ENCODE data around the gene LMBRD1.
"Not testable (repeated sequence)": the region's sequence is repeated elsewhere in the genome, so short reads cannot be mapped to it uniquely, and the experiment has no call there.

Gene LMBRD1

DNA sequence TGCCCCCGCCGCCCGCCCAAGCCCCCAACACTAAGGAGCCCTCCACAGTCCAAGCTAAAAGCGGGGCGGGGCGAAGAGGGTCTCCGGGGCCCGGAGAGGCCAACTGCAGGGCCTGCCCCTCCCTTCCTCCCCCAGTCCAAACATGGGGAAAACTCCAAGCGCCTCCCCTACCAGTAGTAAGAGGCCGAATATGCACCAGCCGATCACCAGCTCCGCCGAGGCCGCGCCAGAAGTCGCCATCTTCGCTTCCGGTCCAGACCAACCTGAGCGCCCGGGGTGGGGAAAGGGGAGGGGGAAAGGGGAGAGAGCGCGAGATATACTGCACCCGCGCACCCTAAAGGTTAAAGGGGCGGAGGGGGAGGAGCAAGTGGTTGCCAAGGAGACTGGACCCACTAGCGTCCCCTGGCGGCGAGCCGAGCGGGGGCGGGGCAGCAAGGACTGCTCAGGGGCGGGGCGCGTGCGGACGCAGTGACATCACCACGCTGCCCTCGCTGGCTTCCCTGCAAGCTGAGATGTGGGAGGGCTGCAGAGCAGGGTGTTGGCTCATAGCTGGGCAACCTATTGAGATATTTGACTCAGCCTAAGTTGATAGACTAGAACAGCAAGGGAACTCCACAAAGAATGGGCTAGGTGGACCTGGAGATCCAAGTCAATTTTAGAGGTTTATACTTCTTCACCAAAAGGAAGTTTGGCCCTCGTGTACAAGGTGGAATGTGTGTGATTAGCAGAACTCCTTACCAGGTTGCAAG, at the start of gene LMBRD1:
TSS of gene LMBRD1 (minus strand) at position 369 of the 749 bp plus-strand sequence. CDS start at position 240, 129 bp downstream.
- FAIRE-seq (peak; percentile 98), DNase-seq (ENCODE audit: insufficient read length, low spot score) (peak; percentile 86)

DNA sequence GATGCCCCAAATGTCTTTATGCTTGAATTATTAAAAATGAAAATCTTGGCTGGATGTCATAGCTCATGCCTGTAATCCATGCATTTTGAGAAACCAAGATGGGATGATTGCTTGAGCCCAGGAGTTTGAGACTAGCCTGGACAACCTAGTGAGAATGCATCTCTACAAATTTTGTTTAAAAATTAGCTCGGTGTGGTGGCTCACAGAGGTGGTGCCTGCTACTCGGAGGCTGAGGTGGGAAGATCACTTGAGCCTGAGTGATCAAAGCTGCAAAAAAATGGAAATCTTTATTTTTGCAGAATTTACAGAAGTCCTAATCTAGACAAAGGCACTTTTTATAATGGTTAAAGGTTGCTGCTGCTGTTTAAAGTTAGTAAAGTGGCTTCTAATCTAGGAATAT, 49.5 kb upstream of the LMBRD1 start:
- FAIRE-seq (no peak), DNase-seq (ENCODE audit: insufficient read length, low spot score) (no peak)

DNA sequence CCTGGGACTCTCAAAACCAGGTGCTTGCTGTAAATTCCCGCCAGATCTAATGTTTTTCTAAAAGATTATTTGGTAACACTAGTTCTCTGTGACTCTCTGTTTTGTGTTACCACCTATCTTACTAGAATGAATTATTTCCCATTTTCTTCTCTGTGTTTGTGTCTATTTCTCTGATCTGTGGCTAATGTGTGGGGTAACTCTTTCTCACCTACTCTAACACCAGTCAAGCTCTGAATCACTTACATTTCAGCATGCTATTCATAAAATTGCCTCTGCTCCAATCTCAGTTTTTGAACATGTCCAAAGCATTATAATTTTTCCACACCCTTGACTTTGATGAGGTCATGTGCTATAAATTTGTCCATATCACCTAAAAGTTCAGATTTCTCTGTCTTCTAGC, 46.4 kb upstream of the LMBRD1 start:
- DNase-seq (ENCODE audit: insufficient read length, low spot score), result no peak
- FAIRE-seq, result no peak

DNA sequence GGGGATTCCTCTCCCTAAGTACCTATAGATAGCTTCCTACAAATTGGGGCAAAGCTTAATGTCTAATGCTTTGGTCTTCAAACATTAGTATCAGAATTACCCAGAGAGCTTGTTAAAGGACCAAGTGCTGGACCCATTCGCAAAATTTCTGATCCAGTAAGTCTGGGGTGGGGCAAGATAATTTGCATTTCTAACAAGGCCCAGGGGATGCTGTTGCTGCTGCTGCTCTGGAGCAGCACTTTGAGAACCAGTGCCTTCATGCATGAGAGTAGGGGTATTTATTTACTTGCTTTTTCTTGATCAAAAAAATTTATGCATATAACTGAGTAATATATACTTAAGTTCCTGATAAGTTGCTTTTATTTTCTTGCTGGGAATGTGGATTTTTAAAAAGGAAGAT, 45.1 kb upstream of the LMBRD1 start:
- FAIRE-seq (no peak), DNase-seq (ENCODE audit: insufficient read length, low spot score) (no peak)

DNA sequence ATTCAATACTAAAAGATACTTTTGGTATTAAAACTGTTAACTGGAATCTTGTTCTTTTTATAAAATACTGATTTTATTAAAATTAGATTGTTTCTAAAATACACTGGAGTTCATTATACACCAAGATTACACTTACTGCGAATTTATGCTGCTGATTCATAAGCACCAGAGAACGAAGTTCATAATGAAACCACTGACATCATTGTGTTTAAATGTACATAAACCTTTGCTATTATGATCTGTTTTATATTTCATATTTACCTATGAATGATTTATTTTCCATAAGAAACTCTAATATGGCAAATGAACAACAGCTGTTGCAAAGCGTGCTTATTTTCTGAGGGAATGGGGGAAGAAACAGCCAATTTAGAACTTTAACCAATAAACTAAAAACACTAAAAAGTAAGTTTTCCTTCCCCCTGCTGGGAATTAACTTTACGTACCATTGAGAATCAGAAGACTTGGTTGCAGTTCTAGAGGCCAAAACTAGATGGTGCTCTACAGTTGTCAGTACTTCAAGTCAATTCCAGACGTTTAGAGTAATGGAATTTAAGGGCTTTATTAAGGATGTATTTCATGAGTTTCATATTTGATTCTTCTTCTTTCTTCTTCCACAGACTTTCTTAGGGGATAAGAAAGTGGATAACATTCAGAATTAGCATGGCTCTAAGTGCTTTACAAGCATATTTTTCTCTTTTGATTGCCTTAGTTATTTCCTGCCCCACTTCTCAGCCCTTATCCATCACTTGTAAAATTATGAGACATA, 38.8 kb upstream of the LMBRD1 start:
- DNase-seq (ENCODE audit: insufficient read length, low spot score), result peak; percentile 27
- no peak for FAIRE-seq

DNA sequence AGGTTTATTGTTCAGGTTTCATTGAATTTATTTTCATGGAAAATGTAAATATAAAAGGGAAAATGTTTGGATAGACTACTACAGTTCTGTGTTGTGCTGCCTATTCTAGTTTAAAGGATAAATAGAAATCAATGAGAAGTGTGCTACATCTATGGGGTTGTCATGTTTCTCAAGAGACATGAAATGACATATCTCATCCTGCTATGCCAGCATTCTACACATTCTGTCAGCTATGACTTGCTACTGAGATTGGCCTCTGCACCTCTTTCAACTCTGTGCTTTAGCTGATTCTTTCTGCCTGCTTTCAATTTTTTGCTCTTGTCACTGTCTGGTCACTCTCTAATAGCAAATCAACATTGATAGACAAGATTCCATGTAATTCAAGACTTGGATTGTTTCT, 35.7 kb upstream of the LMBRD1 start:
- no peak for DNase-seq (ENCODE audit: insufficient read length, low spot score)
- FAIRE-seq, result no peak

DNA sequence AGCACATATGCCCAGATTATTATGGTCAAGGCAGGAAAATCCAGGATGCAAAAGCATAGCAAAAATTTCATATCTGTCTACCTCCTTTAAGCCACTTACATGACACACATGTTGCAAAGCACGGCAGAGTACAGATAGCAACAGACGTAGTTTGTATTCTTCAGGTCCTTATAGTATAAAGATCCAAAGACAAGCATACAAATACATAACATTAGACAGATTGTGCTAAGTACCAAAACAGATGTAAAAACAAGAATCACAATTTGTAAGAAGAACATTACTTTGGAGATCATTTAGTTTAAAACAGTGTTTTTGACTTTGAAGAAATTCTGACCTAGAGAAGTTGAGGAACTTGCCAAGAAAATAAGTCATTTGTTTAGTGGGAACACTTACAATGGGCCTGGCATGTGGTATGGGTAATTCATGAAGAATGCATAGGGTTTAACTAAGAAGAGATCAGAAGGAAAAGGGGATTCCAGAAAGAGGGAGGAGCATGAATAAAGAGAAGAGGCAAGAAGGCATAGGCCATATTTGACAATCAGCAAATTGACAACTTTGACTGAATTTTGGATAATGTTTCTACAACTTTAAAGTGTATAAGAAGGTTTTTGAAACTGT, 30.6 kb upstream of the LMBRD1 start:
- no peak for DNase-seq (ENCODE audit: insufficient read length, low spot score)
- no peak for FAIRE-seq

DNA sequence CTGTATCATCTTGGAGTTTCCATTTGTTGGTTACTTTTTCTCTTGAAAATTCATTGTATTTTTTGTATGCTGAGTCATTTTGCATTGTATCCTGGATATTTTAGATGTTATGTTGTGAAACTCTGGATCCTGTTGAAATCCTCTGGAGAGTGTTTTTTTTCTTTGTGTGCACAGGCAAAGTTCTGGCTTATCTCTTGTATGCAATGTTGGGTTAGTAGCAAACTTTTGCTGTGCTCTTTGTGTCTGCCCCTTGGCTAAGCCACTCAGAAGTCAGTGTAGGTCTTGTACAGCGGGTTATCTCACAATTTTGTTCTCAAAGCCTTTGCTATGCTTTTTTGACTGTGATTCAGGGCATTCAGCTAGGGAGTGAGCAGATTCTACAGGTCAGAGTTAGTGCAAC, 29.1 kb upstream of the LMBRD1 start:
- FAIRE-seq (no peak), DNase-seq (ENCODE audit: insufficient read length, low spot score) (no peak)

DNA sequence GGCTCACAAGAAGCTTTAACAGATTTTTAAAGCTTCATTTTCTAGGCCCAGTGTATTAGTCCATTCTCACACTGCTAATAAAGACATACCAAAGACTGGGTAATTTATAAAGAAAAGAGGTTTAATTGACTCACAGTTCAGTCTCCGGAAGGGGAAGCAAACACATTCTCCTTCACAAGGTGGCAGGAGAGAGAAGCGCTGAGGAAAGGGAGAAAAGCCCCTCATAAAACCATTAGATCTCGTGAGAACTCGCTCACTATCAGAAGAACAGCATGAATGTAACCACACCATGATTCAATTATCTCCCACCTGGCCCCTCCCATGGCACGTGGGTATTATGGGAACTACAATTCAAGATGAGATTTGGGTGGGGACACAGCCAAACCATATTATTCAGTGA, 27.5 kb upstream of the LMBRD1 start:
- DNase-seq (ENCODE audit: insufficient read length, low spot score); FAIRE-seq: not testable (repeated sequence)

DNA sequence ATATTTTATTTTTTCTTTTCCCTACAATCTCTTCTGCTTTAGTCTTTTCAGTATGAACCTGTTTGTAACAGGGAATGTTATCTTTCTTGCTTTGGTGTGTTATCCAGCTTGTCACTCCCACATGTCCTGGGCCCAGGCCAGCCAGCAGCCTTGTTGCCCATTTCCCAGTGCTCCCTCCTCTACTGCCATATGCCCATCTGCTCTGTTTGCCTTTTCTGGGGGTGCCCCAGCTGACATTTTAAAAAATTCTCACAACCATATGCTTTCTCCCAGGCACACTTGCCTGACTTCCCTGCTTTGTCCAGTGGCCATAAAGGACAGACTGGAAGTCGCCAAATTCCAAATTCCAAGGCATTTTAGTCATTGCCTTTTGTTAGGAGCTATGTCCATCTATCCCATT, 23.6 kb upstream of the LMBRD1 start:
- DNase-seq (ENCODE audit: insufficient read length, low spot score), result no peak
- FAIRE-seq, result no peak

DNA sequence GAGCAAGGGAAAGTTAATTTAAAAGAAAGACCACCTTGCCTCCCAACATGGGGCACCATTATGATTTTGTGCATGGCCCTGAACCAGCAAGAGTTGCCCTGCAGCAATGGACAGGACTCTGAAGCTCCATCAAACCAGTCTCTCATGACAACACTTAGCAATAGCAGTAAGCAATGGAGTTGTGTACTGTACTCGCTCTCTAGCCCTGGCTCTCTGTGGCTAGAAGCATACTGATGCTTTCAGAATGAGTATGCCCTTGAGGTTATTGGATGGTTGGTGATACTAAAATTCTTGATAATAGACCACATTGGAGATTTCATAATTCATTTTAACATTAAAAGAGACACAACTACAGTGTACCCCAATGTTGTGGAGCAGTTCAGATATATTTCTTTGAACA, 23.2 kb upstream of the LMBRD1 start:
- FAIRE-seq (no peak), DNase-seq (ENCODE audit: insufficient read length, low spot score) (no peak)

DNA sequence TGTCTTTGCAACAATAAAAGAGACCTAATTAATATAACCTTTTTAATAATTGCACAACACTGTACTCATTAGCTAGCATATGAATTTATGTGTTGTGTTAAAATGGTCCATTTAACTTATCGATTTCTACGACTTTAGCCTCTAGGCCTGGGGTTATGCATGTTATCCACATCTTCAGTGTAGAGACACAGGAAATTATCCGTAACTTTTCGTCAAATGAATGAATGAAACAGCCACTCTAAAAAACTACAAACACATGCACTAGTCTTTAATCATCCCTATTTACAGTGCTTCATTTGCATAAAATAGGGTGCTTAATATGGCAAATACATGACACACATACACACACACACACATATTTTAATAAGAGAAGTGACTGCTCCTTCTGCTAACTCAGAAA, 22.3 kb upstream of the LMBRD1 start:
- DNase-seq (ENCODE audit: insufficient read length, low spot score), result no peak
- no peak for FAIRE-seq

DNA sequence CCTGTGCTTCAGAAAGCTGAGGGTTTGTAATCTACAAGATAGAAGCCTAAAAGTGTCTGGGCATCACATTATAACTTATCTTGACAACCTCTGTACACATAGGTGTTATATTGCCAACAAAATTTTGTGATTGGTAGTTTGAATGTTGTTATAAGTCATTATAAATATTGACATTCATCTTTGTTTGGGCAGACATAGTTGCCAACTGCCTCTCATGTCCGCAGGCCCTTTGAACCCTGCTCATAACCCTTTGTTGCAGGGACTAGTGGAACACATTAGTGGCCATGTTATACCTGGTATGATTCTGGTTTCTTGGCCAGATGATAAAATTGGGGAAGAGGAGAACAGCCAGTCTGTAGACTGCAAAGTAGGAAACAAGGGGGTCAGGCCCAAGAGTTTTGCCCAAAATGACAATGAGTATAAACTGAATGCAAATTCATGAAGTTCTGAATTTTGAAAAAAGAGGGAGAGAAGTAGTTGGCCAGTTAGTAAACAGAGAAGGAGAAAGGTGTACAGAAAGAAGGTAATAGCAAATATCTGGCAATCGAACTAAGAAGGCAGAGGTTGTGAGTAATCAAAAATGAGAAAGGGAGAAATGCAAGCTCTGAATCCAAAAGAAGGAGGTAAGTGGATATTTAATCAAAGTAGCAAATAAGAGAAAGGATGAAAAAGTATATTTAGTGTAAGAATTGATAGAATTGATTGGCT, 21.6 kb upstream of the LMBRD1 start:
- FAIRE-seq (no peak), DNase-seq (ENCODE audit: insufficient read length, low spot score) (no peak)

DNA sequence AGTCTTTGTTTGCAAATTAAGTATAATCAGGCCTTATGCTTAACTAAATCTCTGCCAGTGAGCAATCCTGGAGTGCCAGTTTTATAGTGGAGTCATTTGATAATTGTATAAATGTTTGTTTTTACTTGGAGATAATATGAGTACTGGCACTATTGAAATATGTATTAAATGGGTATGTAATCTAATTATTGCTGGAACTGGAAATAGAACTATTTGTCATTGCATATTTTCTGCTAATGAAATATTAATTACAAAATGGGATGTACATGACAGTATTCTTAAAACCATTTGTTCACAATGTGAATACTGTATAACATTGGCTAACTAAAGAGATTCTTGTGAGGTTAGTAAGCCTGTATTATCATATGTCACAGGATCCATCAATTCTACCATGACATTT, 20.5 kb upstream of the LMBRD1 start:
- no peak for FAIRE-seq
- DNase-seq (ENCODE audit: insufficient read length, low spot score), result no peak

DNA sequence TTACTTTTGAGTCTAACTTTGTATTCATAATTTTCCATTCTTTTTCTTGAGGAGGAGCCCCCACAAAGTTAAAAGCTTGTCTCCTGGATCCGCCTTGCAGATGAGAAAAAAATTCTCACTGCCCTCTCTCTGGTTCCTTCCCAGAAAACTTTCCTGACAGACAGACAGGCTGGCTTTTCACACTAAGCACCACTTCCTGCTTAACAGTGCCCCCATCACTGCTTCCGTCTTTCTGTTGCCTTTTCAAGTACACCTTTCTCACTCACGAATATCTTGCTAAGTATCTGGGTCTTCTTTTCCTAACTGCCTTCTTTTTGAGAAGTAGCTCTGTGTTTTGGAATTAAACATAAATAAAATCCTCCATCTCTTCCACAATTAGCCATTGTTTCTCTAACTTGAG, 19.8 kb upstream of the LMBRD1 start:
- no peak for DNase-seq (ENCODE audit: insufficient read length, low spot score)
- FAIRE-seq, result no peak

DNA sequence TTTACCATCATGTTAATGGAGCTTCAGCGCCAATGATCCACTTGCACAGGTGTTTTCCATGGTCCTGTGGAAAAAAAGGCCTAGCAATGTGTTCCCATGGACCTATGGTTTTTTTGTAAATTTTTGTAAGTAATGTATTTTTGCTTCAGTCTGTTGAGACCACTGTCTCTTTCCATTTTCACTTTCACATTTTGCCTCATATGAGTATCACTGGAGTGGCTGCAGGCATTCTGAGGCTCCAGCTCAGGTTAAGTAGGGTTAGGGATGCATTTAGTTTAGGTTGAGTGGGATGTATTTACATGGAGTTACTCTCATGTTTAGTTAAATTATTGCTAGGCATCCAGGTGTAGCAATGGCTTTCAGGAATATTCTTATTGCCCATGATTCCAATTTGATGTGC, 19.2 kb upstream of the LMBRD1 start:
- DNase-seq (ENCODE audit: insufficient read length, low spot score), result no peak
- FAIRE-seq, result no peak

DNA sequence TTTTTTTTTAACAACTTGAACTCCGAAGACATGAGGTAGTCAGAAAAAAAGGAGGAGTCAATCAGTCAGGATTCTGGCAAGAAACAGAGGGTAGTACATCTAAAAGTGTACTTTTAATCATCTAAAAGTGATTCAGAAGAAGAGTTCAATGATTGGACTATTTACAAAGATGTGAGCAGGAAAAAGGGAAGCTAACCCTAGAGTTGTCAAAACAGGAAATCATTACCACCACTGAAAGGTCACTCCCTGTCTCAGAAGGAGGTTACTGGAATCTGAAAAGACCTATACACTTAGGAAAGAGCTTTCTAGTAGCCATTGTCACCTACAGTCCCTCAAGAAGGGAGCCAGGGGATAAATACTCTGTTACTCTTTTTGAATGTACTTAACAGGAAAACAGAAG, 16.7 kb upstream of the LMBRD1 start:
- no peak for DNase-seq (ENCODE audit: insufficient read length, low spot score)
- FAIRE-seq, result no peak

DNA sequence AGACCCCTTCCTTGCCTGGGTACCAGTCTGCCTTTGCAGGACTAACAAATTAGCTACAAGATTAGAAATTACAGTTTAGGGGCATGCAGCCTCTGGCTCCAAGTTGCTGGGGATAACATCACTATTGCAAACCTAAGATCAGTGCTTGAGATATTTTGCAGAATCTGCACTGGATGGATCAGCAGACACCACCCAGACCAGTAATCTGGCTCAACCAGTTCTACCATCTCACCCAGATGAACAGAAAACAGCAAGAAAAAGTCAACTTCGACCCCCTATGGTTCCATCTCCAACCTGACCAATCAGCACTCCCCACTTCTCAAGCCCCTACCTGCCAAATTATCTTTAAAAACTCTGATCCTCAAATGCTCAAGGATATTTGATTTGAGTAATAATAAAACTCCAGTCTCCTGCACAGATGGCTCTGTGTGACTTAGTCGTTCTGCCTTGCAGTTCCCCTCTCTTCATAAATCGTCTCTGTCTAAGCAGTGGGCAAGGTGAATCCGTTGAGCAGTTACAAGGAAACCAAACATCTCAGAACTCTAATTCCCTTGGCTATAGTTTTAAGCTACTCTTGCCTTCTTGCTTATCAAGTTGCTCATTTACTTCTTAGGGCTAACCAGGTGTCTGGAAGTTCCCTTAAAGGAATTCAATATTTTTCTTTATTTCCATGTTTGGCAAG, 16.1 kb upstream of the LMBRD1 start:
- DNase-seq (ENCODE audit: insufficient read length, low spot score), result no peak
- FAIRE-seq, result no peak

DNA sequence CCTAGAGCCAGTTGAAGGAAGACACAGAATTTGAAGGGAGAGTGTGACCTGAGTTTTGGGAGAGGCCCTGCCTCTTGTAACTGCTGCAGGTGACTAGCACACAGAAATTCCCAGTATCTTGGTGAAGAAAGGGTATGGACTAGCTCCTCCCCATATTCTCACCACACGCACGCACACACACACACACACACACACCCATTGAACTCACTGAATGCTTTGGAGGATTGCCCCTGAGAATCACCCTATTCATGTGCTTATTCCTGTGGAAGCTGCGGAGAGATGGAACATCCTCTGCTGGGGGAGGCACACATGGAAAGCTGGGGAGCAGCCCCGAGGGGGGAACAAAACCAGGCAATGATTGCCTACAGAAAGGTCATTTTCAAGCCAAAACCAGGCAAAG, 6.2 kb upstream of the LMBRD1 start:
- no peak for FAIRE-seq
- no peak for DNase-seq (ENCODE audit: insufficient read length, low spot score)

DNA sequence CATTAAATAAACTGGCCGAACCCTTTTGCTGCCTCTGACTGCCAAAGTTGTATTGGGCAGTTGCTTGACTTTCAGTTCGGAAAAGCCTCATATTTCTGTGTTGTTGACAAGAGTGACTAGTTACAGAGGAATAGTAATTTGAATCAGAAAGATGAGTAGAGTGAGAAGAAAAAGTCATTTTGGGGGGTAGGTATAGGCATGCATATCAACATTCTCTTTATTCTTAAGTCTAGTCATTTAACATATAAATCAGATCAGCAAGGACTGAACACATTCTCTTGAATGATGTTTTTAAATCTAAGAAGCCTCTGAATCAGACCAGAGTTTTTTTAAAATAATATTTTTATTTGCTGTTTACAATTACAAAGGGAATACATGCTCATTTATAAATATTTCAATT, 4.9 kb upstream of the LMBRD1 start:
- no peak for FAIRE-seq
- DNase-seq (ENCODE audit: insufficient read length, low spot score), result no peak

DNA sequence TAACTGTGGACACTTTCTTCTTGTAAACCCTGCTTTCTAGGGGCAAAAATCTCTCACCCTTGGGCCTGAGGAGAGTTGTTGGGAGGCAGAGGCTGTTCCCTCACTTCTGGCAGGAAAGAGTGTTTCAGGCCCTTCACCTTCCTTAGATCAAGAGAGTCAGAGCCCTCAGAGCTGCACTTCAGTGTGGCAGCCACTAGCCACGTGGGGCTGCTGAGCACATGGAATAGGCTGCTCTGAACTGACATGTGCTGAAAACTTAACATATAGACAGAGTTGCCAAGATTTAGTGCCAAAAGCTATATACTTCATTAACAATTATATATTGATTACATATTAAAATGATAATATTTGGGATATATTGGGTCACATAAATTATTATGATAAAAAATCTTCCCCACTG, 4.4 kb upstream of the LMBRD1 start:
- DNase-seq (ENCODE audit: insufficient read length, low spot score) (no peak), FAIRE-seq (no peak)

Measured in HTR-8/SVneo (cell line).